Activated CD8-positive, alpha-beta memory T cell treated with anti-CD3 and anti-CD28 coated beads for 4 hours (primary cell): ENCODE measurements around the gene SERPINA6.
"Not testable (repeated sequence)": the region's sequence is repeated elsewhere in the genome, so short reads cannot be mapped to it uniquely, and the experiment has no call there.

Source experiments
- DNase-seq, 2 donors: peaks; one replicate each; pipeline ENCODE4 v3.0.0-alpha.2; 2020; ENCODE audit warnings: low read depth in 2 of 2

SERPINA6 gene

DNA sequence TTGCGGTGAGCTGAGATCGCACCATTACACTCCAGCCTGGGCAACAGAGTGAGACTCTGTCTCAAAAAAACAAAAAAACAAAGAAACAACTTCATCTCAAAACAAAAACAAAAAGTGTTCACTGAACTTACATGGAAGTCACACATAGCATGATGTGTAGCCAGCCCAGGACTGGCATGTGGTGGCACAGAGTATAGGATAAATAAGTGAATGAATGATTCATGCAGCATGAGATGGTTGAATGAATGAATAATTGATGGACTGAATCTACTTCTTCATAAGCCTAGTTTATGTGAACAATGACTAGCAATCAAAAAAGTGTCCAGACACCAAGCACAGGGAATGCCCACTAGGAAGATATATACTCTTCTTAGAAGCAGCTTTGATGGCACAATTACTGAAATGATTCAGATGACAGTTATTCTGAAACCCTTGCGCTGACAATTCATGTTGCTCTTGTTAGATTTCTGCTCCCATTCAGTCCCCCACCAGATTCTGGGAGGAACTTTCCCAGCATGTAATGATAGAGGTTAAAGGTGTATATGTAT is 31.6 kb upstream of the SERPINA6 start:
- DNase-seq: no peak

GRCh38 chr14:94354190-94354589 is 31.1 kb upstream of the SERPINA6 start:
- DNase-seq: not testable (repeated sequence)

DNA sequence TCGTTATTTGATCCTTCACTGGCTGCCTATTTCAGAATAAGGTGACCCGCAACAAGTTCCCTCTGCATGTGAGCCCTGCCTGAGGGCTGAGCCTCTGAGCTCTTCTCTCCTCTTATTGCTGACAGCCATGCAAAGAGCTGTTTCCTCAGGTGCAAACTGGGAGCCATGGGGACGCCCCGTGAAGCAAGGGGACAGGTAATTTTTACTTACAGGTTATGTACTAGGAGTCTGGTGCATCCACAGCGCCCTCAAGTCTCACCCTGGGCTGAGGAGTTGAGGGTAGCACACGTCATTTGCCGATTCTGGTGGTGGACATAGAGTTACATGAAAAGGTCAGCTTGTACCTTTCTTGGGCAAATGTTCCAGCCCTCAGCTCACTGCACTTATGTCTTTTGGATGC is 26.1 kb upstream of the SERPINA6 start:
- no peak for DNase-seq

GRCh38 chr14:94348836-94349235 is 25.7 kb upstream of the SERPINA6 start:
- DNase-seq: no peak

GRCh38 chr14:94346841-94347240 is 23.7 kb upstream of the SERPINA6 start:
- DNase-seq: no peak

DNA sequence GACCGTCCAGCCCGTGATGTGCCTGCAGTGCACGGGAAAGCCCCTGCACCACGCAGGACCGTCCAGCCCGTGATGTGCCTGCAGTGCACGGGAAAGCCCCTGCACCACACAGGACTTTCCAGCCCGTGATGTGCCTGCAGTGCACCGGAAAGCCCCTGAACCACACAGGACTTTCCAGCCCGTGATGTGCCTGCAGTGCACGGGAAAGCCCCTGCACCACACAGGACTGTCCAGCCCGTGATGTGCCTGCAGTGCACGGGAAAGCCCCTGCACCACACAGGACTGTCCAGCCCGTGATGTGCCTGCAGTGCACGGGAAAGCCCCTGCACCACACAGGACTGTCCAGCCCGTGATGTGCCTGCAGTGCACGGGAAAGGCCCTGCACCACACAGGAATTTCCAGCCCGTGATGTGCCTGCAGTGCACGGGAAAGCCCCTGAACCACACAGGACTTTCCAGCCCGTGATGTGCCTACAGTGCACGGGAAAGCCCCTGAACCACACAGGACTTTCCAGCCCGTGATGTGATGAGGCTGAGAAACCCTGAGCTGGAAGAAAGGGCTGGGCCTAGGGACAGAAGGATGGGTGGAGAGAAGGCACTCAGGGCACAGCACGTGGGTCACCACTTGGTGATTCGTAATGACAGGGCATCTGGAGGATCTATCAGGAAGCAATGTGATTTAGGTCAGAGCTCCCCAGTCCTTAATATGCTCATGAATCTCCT is 23.1 kb upstream of the SERPINA6 start:
- DNase-seq: peak in 1 of 2 donors; percentile 54

- DNase-seq: no peak
Observed at GRCh38 chr14:94345344-94346064, 22.4 kb upstream of the SERPINA6 start.

- DNase-seq: no peak
Observed at GRCh38 chr14:94344389-94344788, 21.3 kb upstream of the SERPINA6 start.

- no peak for DNase-seq
Observed at GRCh38 chr14:94343238-94344005, 20.3 kb upstream of the SERPINA6 start.

DNA sequence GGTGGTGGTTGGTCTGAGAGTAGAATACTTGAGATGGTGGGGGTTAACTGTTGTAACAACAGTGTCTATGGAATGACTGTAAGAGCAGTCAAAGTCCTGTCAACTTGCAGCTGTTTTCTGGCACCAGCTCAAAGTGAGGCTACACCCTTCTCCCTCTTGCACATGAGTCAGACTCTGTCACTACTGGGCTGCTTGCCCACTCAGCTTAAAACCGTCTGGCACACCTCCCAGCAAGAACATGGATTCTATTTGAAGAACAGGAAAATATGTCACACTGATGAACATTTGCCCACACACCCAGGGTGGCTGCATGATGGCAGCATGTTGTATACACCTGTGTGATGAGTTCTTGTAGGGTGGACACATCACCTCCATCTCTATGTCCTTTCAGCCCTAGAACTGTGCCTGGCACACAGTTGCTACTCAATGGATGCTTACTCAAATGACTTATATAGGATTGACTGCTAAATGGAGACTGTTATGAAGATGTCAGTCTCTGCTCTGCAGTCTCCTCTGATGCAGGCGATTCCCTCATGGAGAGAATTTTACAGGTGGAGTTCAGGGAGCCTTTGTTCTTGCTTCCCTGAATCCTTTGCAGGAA is 19.3 kb upstream of the SERPINA6 start:
- no peak for DNase-seq

- DNase-seq: no peak
Observed at GRCh38 chr14:94341656-94342333, 18.7 kb upstream of the SERPINA6 start.

GRCh38 chr14:94340533-94340932 is 17.4 kb upstream of the SERPINA6 start:
- DNase-seq: no peak

GRCh38 chr14:94338023-94338422 is 14.9 kb upstream of the SERPINA6 start:
- no peak for DNase-seq

GRCh38 chr14:94337274-94337673 is 14.1 kb upstream of the SERPINA6 start:
- DNase-seq: no peak

DNA sequence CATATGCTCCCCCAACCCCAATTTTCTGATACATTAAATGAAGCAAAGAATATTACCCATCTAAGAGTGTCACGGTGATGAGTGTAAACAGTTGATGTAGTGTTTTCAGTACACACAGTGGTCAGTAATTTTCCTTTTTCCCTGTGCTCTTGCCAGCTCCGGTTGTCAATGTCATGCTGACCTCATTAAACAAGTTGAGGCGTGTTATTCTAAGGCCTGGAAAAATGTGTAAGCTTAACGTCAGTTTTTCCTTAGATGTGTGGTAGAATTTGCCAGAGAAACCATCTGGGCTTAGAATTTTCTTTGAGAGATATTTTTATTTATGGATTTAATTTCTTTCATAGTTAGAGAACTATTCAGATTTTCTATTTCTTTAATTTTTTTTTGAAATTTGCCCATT is 11.7 kb upstream of the SERPINA6 start:
- DNase-seq: no peak

- DNase-seq: no peak
Observed at GRCh38 chr14:94332587-94332986, 9.5 kb upstream of the SERPINA6 start.

DNA sequence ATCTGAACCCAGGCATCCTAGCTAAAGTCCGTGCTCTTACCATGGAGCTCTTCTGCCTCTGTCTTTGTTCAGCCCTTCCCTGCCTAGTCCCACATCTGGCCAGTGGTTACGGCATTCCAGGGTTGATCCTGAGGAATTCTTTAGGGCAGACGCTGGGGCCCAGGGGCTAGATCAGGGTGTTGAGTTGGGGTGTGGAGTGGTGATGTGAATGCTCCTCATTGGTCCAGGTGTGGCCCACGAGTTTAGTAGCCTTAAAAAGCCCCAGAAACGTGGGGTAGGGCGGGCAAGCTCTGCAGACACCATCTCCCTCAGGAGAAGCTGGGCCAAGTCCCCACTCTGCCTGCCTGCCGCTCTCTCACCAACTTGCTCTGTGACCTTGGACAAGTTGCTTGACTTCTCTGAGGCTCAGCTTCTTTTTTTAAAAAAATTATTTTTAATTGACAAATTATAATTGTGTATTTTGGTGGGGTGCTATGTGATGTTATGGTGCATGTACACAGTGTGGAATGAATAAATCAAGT is 9.0 kb upstream of the SERPINA6 start:
- no peak for DNase-seq

- no peak for DNase-seq
Observed at GRCh38 chr14:94331462-94331861, 8.3 kb upstream of the SERPINA6 start.

DNA sequence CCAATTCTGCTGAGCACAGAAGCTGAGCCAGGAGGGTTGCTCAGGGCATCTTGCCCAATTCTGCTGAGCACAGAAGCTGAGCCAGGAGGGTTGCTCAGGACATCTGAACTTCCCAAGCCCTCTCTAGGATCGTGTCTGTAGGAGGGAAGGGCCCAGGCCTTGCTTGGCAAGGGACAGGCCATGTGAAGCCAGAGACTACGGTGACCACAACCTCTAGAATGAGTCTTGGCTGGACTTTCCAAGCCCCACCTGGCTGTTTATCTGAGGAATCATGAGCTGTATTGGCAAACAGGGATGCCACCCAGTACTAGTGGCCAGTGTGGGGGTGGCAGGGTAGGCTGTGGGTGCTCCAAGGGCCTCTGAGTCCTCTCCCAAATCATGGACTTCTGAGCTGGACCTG is 7.7 kb upstream of the SERPINA6 start:
- no peak for DNase-seq

DNA sequence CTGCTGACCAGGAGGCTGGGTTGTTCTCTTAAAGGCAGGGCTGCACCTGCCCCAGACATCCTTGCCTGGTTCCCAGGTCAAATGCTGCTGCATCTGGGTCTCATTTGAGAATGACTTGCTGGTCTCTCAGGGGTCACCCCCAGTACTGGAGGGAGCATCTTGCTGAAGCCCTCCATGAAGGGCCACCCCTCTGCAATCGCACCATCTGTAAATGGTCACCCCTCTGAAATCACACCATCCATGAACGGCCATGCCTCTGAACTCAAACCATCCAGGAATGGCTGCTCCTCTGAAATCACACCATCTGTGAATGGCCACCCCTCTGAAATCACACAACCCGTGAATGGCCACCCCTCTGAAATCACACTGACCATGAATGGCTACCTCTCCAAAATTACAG is 7.3 kb upstream of the SERPINA6 start:
- DNase-seq: no peak

- DNase-seq: no peak
Observed at GRCh38 chr14:94329857-94330256, 6.7 kb upstream of the SERPINA6 start.
